Effector memory CD8-positive, alpha-beta T cell (primary cell): ENCODE results near the gene NHLRC2.

Experiments used
- ATAC-seq: fragments of 150-1000 bp; cut with Tn5 transposase; replicated peaks from 2 replicates; pipeline ENCODE4 v1.10.0; 2021; ENCODE audit warnings: mild to moderate bottlenecking, moderate library complexity
- DNase-seq, 3 experiments: peaks; one replicate each; pipeline ENCODE4 v3.0.0; 2021
- H3K27ac Mint-ChIP-seq, 2 donors: one replicate each; pipeline ENCODE4 v1.8.0; 2022; ENCODE audit warnings: mild to moderate bottlenecking in 2 of 2, mixed read lengths in 2 of 2, moderate library complexity in 2 of 2
- H3K27me3 Mint-ChIP-seq, 2 donors: one replicate each; pipeline ENCODE4 v1.8.0; 2022; ENCODE audit warnings: mixed read lengths in 2 of 2
- H3K36me3 Mint-ChIP-seq: one replicate; pipeline ENCODE4 v1.8.0; 2022; ENCODE audit warnings: mild to moderate bottlenecking, moderate library complexity, mixed read lengths; ENCODE audit not compliant: insufficient read depth
- H3K4me1 Mint-ChIP-seq, 2 donors: one replicate each; pipeline ENCODE4 v1.8.0; 2022; ENCODE audit warnings: low read depth in 2 of 2, mixed read lengths in 2 of 2
- H3K4me3 Mint-ChIP-seq, 2 donors: one replicate each; pipeline ENCODE4 v1.8.0; 2022; ENCODE audit warnings: mild to moderate bottlenecking in 2 of 2, mixed read lengths in 2 of 2, moderate library complexity in 2 of 2
- H3K9me3 Mint-ChIP-seq, 2 donors: one replicate each; pipeline ENCODE4 v1.8.0; 2022; ENCODE audit warnings: mixed read lengths in 2 of 2

The NHLRC2 gene

DNA sequence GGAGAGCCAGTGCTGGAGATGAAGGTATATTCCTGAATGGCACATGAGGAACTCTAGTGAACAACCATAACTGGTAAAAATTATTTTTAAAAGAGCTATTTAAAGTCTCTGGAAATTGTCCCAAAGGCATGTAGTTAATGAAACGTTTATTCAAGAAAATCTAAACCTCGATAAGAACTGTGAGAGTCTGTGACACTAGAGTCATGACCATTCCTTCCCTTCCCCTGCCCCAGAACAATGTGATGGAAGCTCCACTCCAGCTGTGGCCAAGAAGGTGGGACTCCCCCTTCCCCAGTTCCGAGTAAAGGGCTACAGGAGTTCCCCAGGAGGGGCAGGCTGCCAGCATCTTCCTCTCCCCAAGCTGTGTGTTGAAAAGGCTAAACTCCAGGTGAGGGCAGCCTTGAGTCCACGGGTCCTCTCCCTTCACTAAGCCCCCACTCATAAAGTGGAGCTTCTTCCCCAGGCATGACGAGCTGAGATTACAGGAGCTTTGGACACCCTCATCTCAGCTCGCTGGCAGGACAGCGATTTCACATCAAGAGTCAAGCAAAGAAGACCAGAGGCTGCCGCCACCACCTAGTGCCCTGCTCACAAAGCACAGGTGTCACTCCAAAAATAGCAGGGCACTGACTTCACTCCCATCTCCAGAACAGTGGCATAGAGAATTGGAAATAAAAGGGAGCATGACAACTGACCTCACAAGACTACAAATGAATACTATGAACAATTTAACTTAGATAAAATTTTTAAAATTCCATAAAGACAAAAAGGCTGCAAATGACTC lies 68.5 kb downstream of the NHLRC2 start:
- Mint-ChIP-seq H3K27ac (no peak overlapping the region), H3K36me3 (no peaks in the 10 kb centered on the region), H3K4me3 (no peak overlapping the region), H3K27me3 (peaks cover 9 to 12% of the 10 kb centered on the region in 2 donors), H3K9me3 (peaks cover 0 to 2% of the 10 kb centered on the region in 2 donors), H3K4me1 (no peaks in the 10 kb centered on the region)
- DNase-seq (no peak), ATAC-seq (no peak)

- no peaks in the 10 kb centered on the region for H3K36me3 Mint-ChIP-seq
- peaks cover 0 to 2% of the 10 kb centered on the region in 2 donors for H3K9me3 Mint-ChIP-seq
- peaks cover 12 to 15% of the 10 kb centered on the region in 2 donors for H3K27me3 Mint-ChIP-seq
- DNase-seq = no peak
- H3K4me3 Mint-ChIP-seq = no peak overlapping the region
- H3K27ac Mint-ChIP-seq = no peak overlapping the region
- H3K4me1 Mint-ChIP-seq = no peaks in the 10 kb centered on the region
- ATAC-seq = no peak
These were observed 69.7 kb downstream of the NHLRC2 start for GRCh38 chr10:113924186-113924585.

DNA sequence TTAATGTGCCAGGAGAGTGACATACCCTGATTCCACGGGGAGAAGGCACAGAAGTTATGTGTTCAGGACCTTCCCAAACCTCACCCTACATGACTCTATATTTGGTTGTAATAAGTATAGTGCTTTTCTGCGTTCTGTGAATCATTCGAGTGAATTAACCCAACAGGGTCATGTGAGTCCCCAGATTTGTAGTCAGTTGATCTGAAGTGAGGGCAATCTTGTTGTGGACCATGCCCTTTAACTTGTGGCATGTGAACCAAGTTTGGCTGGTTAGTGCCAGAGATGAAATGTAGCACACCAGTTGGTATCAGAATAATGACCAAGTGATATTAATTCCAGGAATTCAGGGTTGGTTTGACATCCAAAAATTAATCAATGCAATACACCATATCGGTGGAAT lies 70.2 kb downstream of the NHLRC2 start:
- Mint-ChIP-seq H3K4me3 (no peak overlapping the region), H3K9me3 (peaks cover 0 to 2% of the 10 kb centered on the region in 2 donors), H3K36me3 (no peaks in the 10 kb centered on the region), H3K4me1 (no peaks in the 10 kb centered on the region), H3K27me3 (peaks cover 17 to 19% of the 10 kb centered on the region in 2 donors), H3K27ac (no peak overlapping the region)
- ATAC-seq (no peak), DNase-seq (no peak)

- H3K9me3 Mint-ChIP-seq = peaks cover 0 to 2% of the 10 kb centered on the region in 2 donors
- ATAC-seq = no peak
- no peaks in the 10 kb centered on the region for H3K36me3 Mint-ChIP-seq
- no peak overlapping the region for H3K4me3 Mint-ChIP-seq
- peaks cover 18 to 19% of the 10 kb centered on the region in 2 donors for H3K27me3 Mint-ChIP-seq
- no peaks in the 10 kb centered on the region for H3K4me1 Mint-ChIP-seq
- no peak overlapping the region for H3K27ac Mint-ChIP-seq
- DNase-seq = no peak
These were observed 73.0 kb downstream of the NHLRC2 start for GRCh38 chr10:113927440-113927839.

- peaks cover 12 to 18% of the 10 kb centered on the region in 2 donors for H3K27me3 Mint-ChIP-seq
- ATAC-seq = no peak
- no peak overlapping the region for H3K27ac Mint-ChIP-seq
These were observed 74.4 kb downstream of the NHLRC2 start for GRCh38 chr10:113928830-113929229.

DNA sequence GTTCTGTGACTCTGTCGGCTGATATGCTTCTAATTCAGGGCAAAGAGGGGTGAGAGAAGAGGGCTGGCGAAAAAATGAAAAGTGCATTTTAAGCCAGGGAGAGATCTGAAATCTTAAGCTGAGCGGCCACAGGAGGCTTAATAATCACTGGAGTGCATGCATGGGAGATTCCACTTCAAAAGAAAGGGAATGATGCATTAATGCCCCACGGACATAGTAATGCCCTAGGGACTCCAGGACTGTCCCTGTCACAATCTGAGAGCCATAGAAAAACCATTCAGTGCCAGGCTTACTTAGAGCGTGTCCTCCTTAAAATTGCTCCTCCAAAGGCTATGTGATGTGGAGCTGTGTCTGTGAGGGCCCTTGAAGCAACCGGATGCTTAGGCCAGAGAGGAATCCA lies 75.1 kb downstream of the NHLRC2 start:
- Mint-ChIP-seq H3K36me3 (no peaks in the 10 kb centered on the region), H3K9me3 (peaks cover 0 to 2% of the 10 kb centered on the region in 2 donors), H3K4me1 (no peaks in the 10 kb centered on the region), H3K27ac (no peak overlapping the region), H3K4me3 (no peak overlapping the region), H3K27me3 (peaks cover 12 to 18% of the 10 kb centered on the region in 2 donors)
- DNase-seq (no peak), ATAC-seq (no peak)

More at GRCh38 chr10:113928830-113929229, 74.4 kb downstream of the NHLRC2 start:
- H3K4me3 Mint-ChIP-seq = no peak overlapping the region
- DNase-seq = no peak
- H3K4me1 Mint-ChIP-seq = no peaks in the 10 kb centered on the region
- H3K36me3 Mint-ChIP-seq = no peaks in the 10 kb centered on the region
- peaks cover 0 to 2% of the 10 kb centered on the region in 2 donors for H3K9me3 Mint-ChIP-seq

GRCh38 chr10:113930482-113931057 lies 76.1 kb downstream of the NHLRC2 start:
- DNase-seq (no peak), ATAC-seq (no peak)
- Mint-ChIP-seq H3K36me3 (no peaks in the 10 kb centered on the region), H3K27me3 (peaks cover 12 to 18% of the 10 kb centered on the region in 2 donors), H3K27ac (no peak overlapping the region), H3K4me1 (no peaks in the 10 kb centered on the region), H3K4me3 (no peak overlapping the region), H3K9me3 (no peaks in the 10 kb centered on the region)

DNA sequence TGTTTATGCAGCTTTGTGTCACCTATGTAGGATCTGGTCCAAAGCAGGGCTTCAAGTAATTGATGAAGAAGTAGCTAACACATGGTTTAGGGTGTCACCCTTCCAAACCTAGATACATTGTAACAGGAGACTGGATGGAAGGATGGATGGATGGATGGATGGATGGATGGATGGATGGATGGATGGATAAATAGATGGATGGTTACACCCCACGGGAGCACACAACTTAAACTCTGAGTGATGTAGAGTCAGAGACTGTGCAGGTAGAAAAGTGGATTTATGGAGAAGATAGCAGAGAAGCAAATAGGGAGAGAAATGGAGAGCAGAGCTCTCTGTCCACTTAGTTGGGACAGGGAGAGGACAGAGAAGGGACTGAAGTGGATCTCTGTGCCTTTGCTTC lies 78.4 kb downstream of the NHLRC2 start:
- no peak for ATAC-seq
- H3K4me1 Mint-ChIP-seq = no peaks in the 10 kb centered on the region

GRCh38 chr10:113933894-113934532 lies 79.6 kb downstream of the NHLRC2 start:
- DNase-seq (no peak), ATAC-seq (no peak)
- H3K27ac Mint-ChIP-seq = peak overlapping the region in 1 of 2 donors; percentile 32
- peaks cover 3% of the 10 kb centered on the region for H3K36me3 Mint-ChIP-seq
- H3K9me3 Mint-ChIP-seq = no peaks in the 10 kb centered on the region
- H3K27me3 Mint-ChIP-seq = peaks cover 12 to 22% of the 10 kb centered on the region in 2 donors
- H3K4me1 Mint-ChIP-seq = no peaks in the 10 kb centered on the region
- H3K4me3 Mint-ChIP-seq = no peak overlapping the region

More for the DNA sequence above, 78.4 kb downstream of the NHLRC2 start:
- Mint-ChIP-seq H3K9me3 (no peaks in the 10 kb centered on the region), H3K27ac (no peak overlapping the region), H3K27me3 (peaks cover 7 to 12% of the 10 kb centered on the region in 2 donors), H3K36me3 (peaks cover 3% of the 10 kb centered on the region), H3K4me3 (no peak overlapping the region)
- no peak for DNase-seq

DNA sequence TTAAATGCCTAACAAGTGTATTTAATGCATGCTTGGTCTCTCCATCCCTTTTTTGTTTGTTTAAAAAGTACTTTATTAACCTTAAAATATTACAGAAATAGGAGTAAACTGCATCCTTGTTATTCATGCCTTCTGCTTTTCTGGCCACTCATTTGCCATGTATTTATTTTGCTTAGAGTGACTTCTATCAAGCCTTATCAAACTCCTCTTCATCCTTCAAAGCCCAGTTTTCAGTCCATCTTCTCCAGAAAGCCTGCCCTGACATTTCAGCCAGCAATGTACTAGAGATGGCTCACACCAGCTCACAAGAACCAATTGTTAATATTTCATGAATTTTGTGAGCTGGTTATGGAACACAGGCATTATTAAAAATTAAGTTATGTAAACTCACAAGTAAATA lies 82.8 kb downstream of the NHLRC2 start:
- Mint-ChIP-seq H3K27me3 (peaks cover 7 to 44% of the 10 kb centered on the region in 2 donors), H3K9me3 (no peaks in the 10 kb centered on the region), H3K4me1 (no peaks in the 10 kb centered on the region), H3K36me3 (peaks cover 3% of the 10 kb centered on the region), H3K4me3 (no peak overlapping the region), H3K27ac (no peak overlapping the region)
- no peak for ATAC-seq
- no peak for DNase-seq

GRCh38 chr10:113937756-113938155 lies 83.3 kb downstream of the NHLRC2 start:
- H3K4me3 Mint-ChIP-seq = no peak overlapping the region
- no peak overlapping the region for H3K27ac Mint-ChIP-seq
- no peaks in the 10 kb centered on the region for H3K4me1 Mint-ChIP-seq
- ATAC-seq = no peak
- H3K36me3 Mint-ChIP-seq = peaks cover 3% of the 10 kb centered on the region
- no peak for DNase-seq
- peaks cover 7 to 45% of the 10 kb centered on the region in 2 donors for H3K27me3 Mint-ChIP-seq
- H3K9me3 Mint-ChIP-seq = no peaks in the 10 kb centered on the region

DNA sequence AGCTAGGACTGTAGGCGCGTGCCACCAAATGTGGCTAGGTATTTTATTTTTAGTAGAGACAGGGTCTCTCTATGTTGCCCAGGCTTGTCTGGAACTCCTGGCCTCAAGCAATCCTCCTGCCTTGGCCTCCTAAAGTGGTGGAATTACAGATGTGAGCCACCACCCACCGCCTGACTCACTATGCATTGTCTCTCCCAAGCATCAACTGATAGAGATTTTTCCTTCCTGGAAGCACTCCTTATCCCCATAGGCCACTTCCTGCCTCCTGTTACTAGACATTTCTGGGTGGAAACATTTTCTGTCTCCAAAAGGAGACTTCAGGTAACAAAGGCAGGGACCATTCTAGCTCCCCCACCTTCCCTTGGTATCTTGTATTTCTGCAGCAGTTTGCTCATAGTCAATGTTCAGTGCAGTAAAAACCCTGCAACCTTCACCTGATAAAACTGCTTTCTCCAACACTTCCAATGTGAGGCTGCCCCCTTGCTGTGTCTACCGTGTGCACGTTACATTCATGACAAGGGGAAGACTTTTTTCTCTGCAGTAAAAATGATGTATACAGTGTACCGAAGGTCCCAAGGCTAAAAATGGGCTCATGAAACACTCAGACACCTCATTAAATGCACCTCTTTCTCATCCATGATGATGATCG lies 84.9 kb downstream of the NHLRC2 start:
- H3K27me3 Mint-ChIP-seq = peaks cover 7 to 45% of the 10 kb centered on the region in 2 donors
- H3K9me3 Mint-ChIP-seq = no peaks in the 10 kb centered on the region
- no peak overlapping the region for H3K4me3 Mint-ChIP-seq
- no peak overlapping the region for H3K27ac Mint-ChIP-seq
- H3K36me3 Mint-ChIP-seq = peaks cover 3% of the 10 kb centered on the region
- H3K4me1 Mint-ChIP-seq = no peaks in the 10 kb centered on the region
- DNase-seq (no peak), ATAC-seq (no peak)

- H3K4me1 Mint-ChIP-seq = no peaks in the 10 kb centered on the region
- no peak overlapping the region for H3K27ac Mint-ChIP-seq
- H3K9me3 Mint-ChIP-seq = no peaks in the 10 kb centered on the region
- H3K4me3 Mint-ChIP-seq = no peak overlapping the region
- H3K36me3 Mint-ChIP-seq = peaks cover 2% of the 10 kb centered on the region
- DNase-seq = no peak
- ATAC-seq = no peak
- peaks cover 7 to 45% of the 10 kb centered on the region in 2 donors for H3K27me3 Mint-ChIP-seq
These were observed 86.7 kb downstream of the NHLRC2 start for GRCh38 chr10:113941140-113941539.
